ENCODE measurements around the gene CDH12.
"Not testable (repeated sequence)": the region's sequence is repeated elsewhere in the genome, so short reads cannot be mapped to it uniquely, and the experiment has no call there.

Gene CDH12

DNA sequence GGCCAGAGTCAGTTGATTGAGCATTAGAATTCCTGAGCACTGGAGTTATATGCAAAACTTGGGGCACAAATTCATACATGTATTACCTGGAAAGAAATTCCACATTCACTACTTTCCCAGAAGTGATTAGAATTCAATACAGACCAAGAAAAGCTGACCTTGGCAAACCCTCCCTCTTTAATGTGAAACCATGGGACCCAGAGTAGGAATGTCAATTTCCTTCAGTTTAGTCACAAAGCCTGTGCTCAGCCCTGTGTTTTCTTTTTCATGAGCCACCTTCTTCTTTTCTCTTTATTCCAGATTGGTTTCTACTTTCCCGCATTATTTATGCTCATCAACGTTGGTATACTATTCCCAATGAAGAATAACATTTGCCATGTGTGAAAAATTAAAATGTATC lies 420.2 kb downstream of the CDH12 start:
- no peak for DNase-seq (ENCODE audit: low spot score)

DNA sequence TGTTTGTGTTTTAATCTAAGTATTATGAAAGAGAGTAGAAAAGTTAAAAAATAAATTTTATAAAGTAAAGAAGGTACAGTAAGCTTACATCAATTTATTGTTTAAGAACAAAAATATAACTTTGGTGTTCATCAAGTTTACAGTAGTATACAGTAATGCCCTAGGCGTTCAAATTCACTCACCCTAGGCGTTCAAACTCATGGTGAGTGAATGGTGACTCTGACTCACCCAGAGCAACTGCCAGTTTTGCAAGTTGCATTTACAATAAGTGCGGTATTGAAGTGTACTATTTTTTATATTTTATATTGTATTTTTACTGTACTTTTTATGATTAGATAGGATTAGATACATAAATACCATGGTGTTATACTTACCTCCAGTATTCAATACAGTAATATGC lies 421.3 kb downstream of the CDH12 start:
- no peak for DNase-seq (ENCODE audit: low spot score)

DNA sequence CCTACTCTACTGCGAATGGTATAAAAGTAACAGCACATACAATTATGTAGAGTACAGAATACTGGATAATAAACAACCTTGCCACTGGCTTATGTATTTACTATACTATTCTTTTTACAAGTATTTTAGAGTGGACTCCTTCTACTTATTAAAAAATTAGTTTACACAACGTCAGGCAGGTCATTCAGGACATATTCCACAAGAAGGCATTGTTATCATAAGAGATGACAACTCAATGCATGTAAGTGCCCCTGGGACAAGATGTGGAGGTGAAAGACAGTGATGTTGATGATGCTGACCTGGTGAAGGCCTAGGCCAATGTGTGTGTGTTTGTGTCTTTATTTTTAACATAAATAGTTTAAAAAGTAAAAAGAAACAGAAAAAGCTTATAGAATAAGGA lies 421.7 kb downstream of the CDH12 start:
- no peak for DNase-seq (ENCODE audit: low spot score)

DNA sequence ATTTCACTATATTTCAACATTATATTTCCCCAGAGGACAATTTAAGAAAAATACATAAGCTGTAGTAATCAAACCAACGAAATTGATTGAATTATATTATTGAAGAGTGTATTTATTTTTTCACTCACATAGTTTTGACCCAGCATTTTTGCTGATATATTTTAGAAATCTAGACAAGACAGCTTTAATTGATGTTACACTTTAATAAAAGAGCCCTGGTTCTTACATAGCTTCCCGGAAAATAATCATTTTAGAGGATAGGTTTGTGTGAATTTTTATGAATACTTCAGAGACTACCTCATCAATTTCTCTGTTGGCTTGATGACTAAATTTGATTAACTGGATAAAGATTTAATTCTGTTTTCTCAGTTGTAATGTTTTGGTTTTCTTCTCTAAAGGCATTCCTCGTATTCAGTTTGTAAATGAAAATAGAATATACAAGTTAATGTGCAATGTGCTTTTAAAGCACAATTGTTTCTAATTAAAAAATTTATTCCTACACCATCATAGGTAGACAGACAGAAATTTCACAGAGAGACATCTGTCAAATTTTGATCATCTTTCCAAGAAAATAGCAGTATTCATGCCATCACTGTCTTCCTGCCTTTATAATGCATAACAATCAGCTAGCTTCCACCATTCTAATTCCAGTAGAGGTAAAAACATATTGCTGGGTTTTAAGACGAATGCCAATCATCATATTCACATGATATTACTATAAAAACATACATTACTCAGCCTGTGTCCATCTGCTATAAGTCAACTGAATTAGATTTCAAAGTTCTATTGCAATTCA lies 441.4 kb downstream of the CDH12 start:
- DNase-seq (ENCODE audit: low spot score) = no peak

GRCh38 chr5:22391956-22392355 lies 461.2 kb downstream of the CDH12 start:
- DNase-seq (ENCODE audit: low spot score) = no peak

- no peak for DNase-seq (ENCODE audit: low spot score)
These were observed 462.3 kb downstream of the CDH12 start for GRCh38 chr5:22390888-22391287.

DNA sequence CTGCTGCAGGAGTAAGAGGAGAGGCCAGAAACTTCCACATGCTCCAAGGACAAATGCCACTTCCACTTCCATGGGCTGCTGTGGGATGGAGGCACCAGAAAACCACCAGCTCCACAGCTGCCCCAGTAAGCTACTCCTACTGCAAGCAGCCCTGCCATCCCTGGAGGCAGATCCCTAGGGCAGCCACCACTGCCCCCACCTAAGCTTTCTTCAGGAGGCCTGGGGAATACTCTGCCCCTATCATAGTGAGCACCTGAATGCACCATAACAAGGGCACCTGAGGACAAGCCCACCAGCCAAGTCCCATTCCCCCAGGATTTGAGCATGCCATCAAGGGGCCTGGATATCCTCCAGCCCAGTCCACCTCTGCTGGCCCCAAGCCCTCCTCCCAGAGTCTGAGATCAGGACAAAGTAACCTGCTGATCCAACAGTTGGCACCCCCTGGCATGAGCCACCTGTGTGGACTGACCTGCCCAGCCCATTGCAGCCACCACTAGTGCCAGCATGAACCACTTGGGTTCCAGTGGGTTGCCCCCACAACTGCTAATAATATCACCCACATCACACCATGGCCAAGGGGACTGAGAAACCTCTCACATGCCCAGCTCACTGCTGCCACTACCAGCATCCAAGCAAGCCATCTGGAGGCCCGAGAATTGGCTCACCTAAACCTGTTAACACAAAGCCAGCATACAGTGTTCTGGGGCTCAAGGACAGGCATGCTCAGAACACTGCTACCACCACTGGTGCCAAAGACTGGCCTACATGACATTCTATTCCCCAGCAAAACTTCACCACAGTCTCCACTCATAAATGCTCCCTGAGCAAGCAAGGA lies 480.1 kb downstream of the CDH12 start:
- no peak for DNase-seq (ENCODE audit: low spot score)

- DNase-seq (ENCODE audit: low spot score) = no peak
These were observed 480.8 kb downstream of the CDH12 start for GRCh38 chr5:22372376-22372775.

GRCh38 chr5:22354956-22355355 lies 498.2 kb downstream of the CDH12 start:
- DNase-seq (ENCODE audit: low spot score) = no peak

DNA sequence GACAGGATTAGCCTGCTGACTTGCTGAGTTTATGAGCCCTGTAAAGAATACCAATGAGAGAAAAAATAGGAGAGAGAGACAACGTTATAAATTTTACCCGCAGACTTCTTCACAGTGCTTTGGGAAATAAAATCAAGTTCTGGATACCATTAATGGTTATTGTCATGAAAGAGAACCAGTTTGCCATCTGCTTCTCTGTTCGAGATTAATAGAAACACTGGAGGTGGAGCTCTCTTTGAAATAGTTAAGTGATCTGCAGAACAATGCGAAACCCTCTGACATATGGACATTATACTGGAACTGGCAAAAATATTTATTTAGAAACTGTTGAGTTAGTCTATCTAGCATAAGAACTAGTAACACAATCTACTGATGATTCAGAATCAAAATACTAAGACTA lies 500.7 kb downstream of the CDH12 start:
- no peak for DNase-seq (ENCODE audit: low spot score)

DNA sequence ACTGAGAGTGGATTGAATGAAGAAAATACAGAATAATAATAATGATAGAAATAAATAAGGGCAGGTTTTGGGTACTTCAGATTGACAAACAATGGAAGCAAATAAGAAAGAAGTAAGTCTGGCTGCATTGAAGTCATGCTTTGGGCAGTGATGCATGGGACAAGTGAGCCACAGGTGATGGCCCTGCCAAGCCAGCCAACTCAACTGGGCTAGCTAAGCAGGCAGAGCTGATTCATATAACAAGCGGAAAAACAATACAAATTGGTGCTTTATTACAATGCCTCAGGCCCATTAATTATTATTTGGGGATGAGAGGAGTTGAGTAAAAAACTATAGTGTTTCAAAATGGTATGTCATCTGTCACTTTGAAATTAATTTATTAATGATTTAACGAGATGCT lies 502.0 kb downstream of the CDH12 start:
- DNase-seq (ENCODE audit: low spot score) = no peak

GRCh38 chr5:22348027-22348426 lies 505.1 kb downstream of the CDH12 start:
- DNase-seq (ENCODE audit: low spot score) = no peak

DNA sequence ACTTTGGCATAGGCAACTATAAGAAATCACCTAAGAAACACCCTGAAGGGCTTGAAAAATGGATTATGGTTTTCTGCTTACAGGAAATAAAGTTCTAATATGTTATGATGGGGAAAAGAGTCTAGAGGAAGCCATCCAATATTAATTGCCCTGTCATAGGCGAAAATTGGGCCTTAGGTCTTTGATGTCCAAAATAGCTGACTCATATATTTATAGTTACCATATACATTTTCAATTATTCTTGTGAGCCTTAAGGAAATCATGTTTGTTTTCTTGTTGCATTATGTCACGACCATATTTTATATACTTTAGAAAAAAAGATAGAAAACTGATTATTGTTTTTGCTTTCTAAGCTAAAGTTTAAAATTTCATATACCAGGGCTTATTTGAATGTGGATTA lies 509.1 kb downstream of the CDH12 start:
- DNase-seq (ENCODE audit: low spot score) = no peak

- DNase-seq (ENCODE audit: low spot score) = no peak
These were observed 511.7 kb downstream of the CDH12 start for GRCh38 chr5:22341406-22341805.

GRCh38 chr5:22332949-22333348 lies 520.2 kb downstream of the CDH12 start:
- not testable (repeated sequence) for DNase-seq (ENCODE audit: low spot score)

DNA sequence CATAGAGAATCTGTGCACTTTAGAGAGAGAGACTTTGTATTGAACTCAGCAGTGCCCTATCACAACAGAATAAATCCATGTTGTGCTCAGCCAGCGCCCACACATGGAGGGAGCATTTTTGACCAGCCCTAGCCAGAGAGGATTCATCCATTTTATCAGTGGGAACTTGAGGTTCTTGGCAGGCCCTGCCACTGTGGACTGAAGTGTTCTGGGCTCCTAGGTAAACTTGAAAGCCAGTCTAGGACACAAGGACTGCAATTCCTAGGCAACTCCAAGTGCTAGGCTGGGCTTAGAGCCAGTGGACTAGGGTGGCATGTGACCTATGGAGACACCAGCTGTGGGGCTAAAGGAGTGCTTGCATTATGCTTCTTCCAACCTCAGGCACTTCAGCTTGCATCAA lies 523.5 kb downstream of the CDH12 start:
- no peak for DNase-seq (ENCODE audit: low spot score)

- DNase-seq (ENCODE audit: low spot score) = no peak
These were observed 533.3 kb downstream of the CDH12 start for GRCh38 chr5:22319798-22320197.

GRCh38 chr5:22316294-22316693 lies 536.9 kb downstream of the CDH12 start:
- no peak for DNase-seq (ENCODE audit: low spot score)

DNA sequence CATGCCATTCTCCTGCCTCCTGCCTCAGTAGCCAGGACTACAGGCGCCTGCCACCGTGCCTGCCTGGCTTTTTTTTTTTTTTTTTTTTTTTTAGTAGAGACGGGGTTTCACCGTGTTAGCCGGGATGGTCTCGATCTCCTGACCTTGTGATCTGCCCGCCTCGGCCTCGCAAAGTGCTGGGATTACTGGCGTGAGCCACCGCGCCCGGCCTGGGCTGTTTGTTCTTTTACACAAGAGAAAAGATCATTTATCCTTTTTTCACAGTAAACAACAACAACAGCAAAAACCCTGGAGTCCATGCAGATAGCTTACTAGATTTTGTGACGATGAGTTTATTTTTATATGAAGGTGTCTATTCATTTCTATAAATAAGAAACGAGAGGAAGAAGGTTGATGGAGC lies 538.1 kb downstream of the CDH12 start:
- DNase-seq (ENCODE audit: low spot score) = not testable (repeated sequence)

- DNase-seq (ENCODE audit: low spot score) = no peak
These were observed 538.6 kb downstream of the CDH12 start for GRCh38 chr5:22314548-22314947.

DNA sequence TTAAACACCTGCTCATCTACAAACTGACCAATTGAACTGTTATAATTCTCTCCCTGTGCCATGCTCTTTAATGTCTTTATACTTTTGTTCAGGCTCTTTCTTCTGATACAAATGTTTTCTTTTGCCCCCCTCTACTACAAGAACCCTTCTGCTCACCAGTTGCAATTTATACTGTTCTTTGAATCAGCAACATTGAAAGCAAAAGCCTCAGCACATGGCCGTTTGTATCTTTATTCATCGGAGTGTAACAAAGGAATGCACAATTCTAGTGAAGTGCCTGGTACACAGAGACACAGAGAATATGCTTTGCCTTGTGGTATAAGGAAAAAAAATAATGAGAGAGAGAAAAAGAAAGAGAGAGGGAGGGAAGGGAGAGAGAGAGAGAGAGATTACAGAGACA lies 547.1 kb downstream of the CDH12 start:
- DNase-seq (ENCODE audit: low spot score) = no peak

DNA sequence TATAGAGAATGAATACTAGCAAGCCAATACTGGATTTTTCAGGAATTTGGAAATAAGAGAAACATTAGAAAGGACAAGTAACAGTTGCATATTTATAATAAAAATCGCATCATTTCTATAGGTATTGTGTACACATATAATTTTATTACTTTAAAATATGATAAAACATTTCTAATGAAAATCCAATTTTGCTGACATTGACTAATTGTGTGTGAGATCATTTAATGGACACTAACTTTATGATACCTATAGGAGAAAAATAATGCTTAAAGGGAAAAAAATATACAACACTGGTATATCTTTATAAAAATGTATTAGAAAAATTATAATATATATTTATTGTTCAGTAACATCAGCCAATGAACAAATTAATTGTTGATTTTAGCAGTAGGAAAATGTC lies 557.3 kb downstream of the CDH12 start:
- no peak for DNase-seq (ENCODE audit: low spot score)

- no peak for DNase-seq (ENCODE audit: low spot score)
These were observed 560.0 kb downstream of the CDH12 start for GRCh38 chr5:22293147-22293546.

Measured in LoVo (cell line).